ENCODE measurements around the gene RADIL.

GRCh38 chr7:4825081-4825480, 58.4 kb downstream of the RADIL start:
- TF ChIP-seq, protein P1, sequence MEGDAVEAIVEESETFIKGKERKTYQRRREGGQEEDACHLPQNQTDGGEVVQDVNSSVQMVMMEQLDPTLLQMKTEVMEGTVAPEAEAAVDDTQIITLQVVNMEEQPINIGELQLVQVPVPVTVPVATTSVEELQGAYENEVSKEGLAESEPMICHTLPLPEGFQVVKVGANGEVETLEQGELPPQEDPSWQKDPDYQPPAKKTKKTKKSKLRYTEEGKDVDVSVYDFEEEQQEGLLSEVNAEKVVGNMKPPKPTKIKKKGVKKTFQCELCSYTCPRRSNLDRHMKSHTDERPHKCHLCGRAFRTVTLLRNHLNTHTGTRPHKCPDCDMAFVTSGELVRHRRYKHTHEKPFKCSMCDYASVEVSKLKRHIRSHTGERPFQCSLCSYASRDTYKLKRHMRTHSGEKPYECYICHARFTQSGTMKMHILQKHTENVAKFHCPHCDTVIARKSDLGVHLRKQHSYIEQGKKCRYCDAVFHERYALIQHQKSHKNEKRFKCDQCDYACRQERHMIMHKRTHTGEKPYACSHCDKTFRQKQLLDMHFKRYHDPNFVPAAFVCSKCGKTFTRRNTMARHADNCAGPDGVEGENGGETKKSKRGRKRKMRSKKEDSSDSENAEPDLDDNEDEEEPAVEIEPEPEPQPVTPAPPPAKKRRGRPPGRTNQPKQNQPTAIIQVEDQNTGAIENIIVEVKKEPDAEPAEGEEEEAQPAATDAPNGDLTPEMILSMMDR (IDR thresholded peaks at IDR 0.05), result no peak
- TF ChIP-seq POLR2A (IDR thresholded peaks at IDR 0.05) (no peak), POLR2AphosphoS5 (IDR thresholded peaks at IDR 0.05) (no peak), EP300 (IDR thresholded peaks at IDR 0.05) (no peak)

Data from upper lobe of left lung (tissue), 4 donors.